ENCODE results near the gene C1QB. TPM values are rescaled to one million over a fixed set of nuclear protein-coding genes. Genes with fewer than 3 reads are reported as not detected.
"Not testable (repeated sequence)": the region's sequence is repeated elsewhere in the genome, so short reads cannot be mapped to it uniquely, and the experiment has no call there.

C1QB gene
- total and polyA plus RNA-seq, 2 of the 8 experiments (the other 6 are each of a cell fraction or from before 2014, with no cell fraction given): not detected

DNA sequence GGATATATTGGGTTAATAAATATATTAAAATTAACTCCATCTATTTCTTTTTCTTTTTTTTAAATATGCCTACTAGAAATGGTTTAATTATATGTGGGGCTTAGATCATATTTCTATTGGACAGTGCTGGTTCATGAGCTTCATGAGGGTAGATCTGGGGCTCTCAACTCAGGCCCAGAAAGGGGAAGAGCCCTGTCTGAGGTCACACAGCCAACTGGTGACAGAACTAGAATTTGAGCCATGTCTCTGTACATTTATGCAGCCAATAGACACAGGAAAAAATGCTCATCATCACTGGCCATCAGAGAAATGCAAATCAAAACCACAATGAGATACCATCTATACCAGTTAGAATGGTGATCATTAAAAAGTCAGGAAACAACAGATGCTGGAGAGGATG, 52.5 kb downstream of the C1QB start (continued):
- no peak for TF ChIP-seq CHD2 (IDR thresholded peaks at IDR 0.05; ENCODE audit: low read length)

DNA sequence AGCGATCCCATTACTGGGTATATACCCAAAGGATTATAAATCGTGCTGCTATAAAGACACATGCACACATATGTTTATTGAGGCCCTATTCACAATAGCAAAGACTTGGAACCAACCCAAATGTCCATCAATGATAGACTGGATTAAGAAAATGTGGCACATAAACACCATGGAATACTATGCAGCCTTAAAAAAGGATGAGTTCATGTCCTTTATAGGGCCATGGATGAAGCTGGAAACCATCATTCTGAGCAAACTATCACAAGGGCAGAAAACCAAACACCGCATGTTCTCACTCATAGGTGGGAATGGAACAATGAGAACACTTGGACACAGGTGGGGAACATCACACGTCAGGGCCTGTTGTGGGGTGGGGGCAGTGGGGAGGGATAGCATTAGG, 53.1 kb downstream of the C1QB start:
- H2AK5ac ChIP-seq (ENCODE audit: low read depth, low read length); H3K4me3 ChIP-seq (ENCODE audit: extremely low read depth in 1 of 4, insufficient read depth in 2 of 4, low read depth in 3 of 4, low read length in 4 of 4); H3K79me2 ChIP-seq (ENCODE audit: control insufficient read depth in 1 of 2, insufficient read depth in 2 of 2, low read length in 2 of 2); H3K27ac ChIP-seq (ENCODE audit: low read depth, low read length); H4K20me1 ChIP-seq (replicated peaks in 1 of 2; ENCODE audit: control insufficient read depth in 1 of 2, insufficient read depth in 2 of 2, low read length in 2 of 2); H3K4ac ChIP-seq (replicated peaks; ENCODE audit: insufficient read length, low read depth, low read length); H3K79me1 ChIP-seq (ENCODE audit: low read depth, low read length); H2BK5ac ChIP-seq (ENCODE audit: low read depth, low read length); H2AFZ ChIP-seq (ENCODE audit: low read length); H2BK20ac ChIP-seq (ENCODE audit: low read length); H4K5ac ChIP-seq (ENCODE audit: insufficient read length, low read depth, low read length); H3K23ac ChIP-seq (ENCODE audit: insufficient read length); H2BK12ac ChIP-seq (ENCODE audit: low read depth, low read length); H3K14ac ChIP-seq (ENCODE audit: insufficient read length); H3K36me3 ChIP-seq (ENCODE audit: control insufficient read depth in 2 of 4, insufficient read depth in 4 of 4, low read length in 3 of 4); H3K27me3 ChIP-seq (replicated peaks in 1 of 4; ENCODE audit: control insufficient read depth in 3 of 4, extremely low read depth in 1 of 4, insufficient read depth in 3 of 4, low read length in 3 of 4); H3K4me1 ChIP-seq (replicated peaks in 1 of 4; ENCODE audit: control insufficient read depth in 3 of 4, insufficient read depth in 4 of 4, low read length in 3 of 4); H3K4me2 ChIP-seq (ENCODE audit: insufficient read depth in 1 of 2, low read depth in 2 of 2, low read length in 2 of 2); FAIRE-seq; H3K56ac ChIP-seq (replicated peaks; ENCODE audit: insufficient read length, low read depth, low read length); DNase-seq (ENCODE audit: low read depth in 1 of 2, low spot score in 2 of 2); H3K9ac ChIP-seq (replicated peaks in 1 of 4; ENCODE audit: extremely low read depth in 1 of 4, low read depth in 3 of 4, low read length in 3 of 4); POLR2A ChIA-PET (ENCODE audit: partially characterized antibody); H3K23me2 ChIP-seq (ENCODE audit: low read depth, low read length); H3K18ac ChIP-seq (ENCODE audit: extremely low read depth, low read length); H2BK15ac ChIP-seq (ENCODE audit: low read length); H4K91ac ChIP-seq (replicated peaks; ENCODE audit: insufficient read length, low read length); H2BK120ac ChIP-seq (replicated peaks; ENCODE audit: low read depth, low read length); H4K8ac ChIP-seq (ENCODE audit: extremely low read depth, insufficient read depth, low read length); H3K9me3 ChIP-seq (ENCODE audit: insufficient read depth in 2 of 2, low read depth in 1 of 2, low read length in 1 of 2): not testable (repeated sequence)
- WGBS, 2 experiments (ENCODE audit: extremely low coverage in 1 of 2, insufficient coverage in 1 of 2, insufficient read length in 1 of 2, insufficient replicate concordance in 2 of 2, low coverage in 1 of 2, low lambda C conversion rate in 2 of 2, missing lambda C conversion rate in 1 of 2): 94% methylated on average over 4 of the region's 4 CpGs; no CpG with 5 or more reads in 1 of the 2 experiments
- CTCF ChIA-PET (ENCODE audit: partially characterized antibody): interaction anchor here (1.5 to 10.1 kb wide), 7 partner anchors 25 to 227 kb away, joined by 4 to 78 read pairs (median 27); no protein-coding TSS in a partner anchor
